WTC11 (cell line): Measurements from ENCODE around the gene TMTC1. TPM values are rescaled to one million over a fixed set of nuclear protein-coding genes. Genes with fewer than 3 reads are reported as not detected.

Experiments
- ATAC-seq: fragments of 200-7000 bp; cut with Tn5 transposase; 2 replicates; pipeline ENCODE4 v1.10.0; 2021; ENCODE audit warnings: mild to moderate bottlenecking, moderate library complexity
- CTCF ChIA-PET: fragments of 300-600 bp; sonication (Branson Sonifier 250); formaldehyde crosslinking; loops from one replicate; lab custom pipeline; 2021; ENCODE audit warnings: antibody characterized with exemption; lab: Charles Lee
- POLR2A ChIA-PET: fragments of 350-600 bp; sonication (Branson Sonifier 250); formaldehyde crosslinking; loops from one replicate; lab custom pipeline; 2021; ENCODE audit warnings: antibody characterized with exemption; lab: Charles Lee
- DNase-seq: peaks from one replicate; pipeline ENCODE4 v3.0.0; 2021; ENCODE audit warnings: low spot score
- H3K27ac Mint-ChIP-seq: 2 replicates; pipeline ENCODE4 v1.8.0; 2021; ENCODE audit warnings: mixed read lengths
- H3K27me3 Mint-ChIP-seq: 2 replicates; pipeline ENCODE4 v1.8.0; 2021; ENCODE audit warnings: low read depth, mild to moderate bottlenecking, moderate library complexity, mixed read lengths
- H3K36me3 Mint-ChIP-seq: 2 replicates; pipeline ENCODE4 v1.8.0; 2021; ENCODE audit warnings: mixed read lengths
- H3K4me1 Mint-ChIP-seq: 2 replicates; pipeline ENCODE4 v1.8.0; 2022; ENCODE audit warnings: mixed read lengths
- H3K4me3 Mint-ChIP-seq: 2 replicates; pipeline ENCODE4 v1.8.0; 2021; ENCODE audit warnings: mild to moderate bottlenecking, moderate library complexity, mixed read lengths
- H3K9me3 Mint-ChIP-seq: 2 replicates; pipeline ENCODE4 v1.8.0; 2021; ENCODE audit warnings: mixed read lengths
- EMX1 ChIP-seq: fragments of 250-450 bp; sonication (Bioruptor Pico); IDR thresholded peaks from 2 replicates; pipeline ENCODE4 v1.8.0; 2021; ENCODE audit warnings: mild to moderate bottlenecking
- IRF2 ChIP-seq: sonication (generic); formaldehyde crosslinking; IDR thresholded peaks from 2 replicates; pipeline ENCODE4 v1.8.0; 2022; ENCODE audit warnings: low read depth, missing genetic modification reagents, borderline replicate concordance
- JUN ChIP-seq: sonication (generic); formaldehyde crosslinking; IDR thresholded peaks from 2 replicates; pipeline ENCODE4 v1.8.0; 2023; ENCODE audit warnings: mild to moderate bottlenecking, missing genetic modification reagents
- NR2C2 ChIP-seq: sonication (generic); formaldehyde crosslinking; IDR thresholded peaks from 2 replicates; pipeline ENCODE4 v1.8.0; 2022; ENCODE audit warnings: mild to moderate bottlenecking, missing genetic modification reagents
- RELA ChIP-seq: sonication (generic); formaldehyde crosslinking; IDR thresholded peaks from 2 replicates; pipeline ENCODE4 v1.8.1; 2022; ENCODE audit warnings: missing genetic modification reagents, mild to moderate bottlenecking, borderline replicate concordance
- SOX15 ChIP-seq: fragments of 250-450 bp; sonication (Bioruptor Pico); IDR thresholded peaks from 2 replicates; pipeline ENCODE4 v1.9.0; 2021; ENCODE audit warnings: mild to moderate bottlenecking
- TEAD1 ChIP-seq: sonication (generic); formaldehyde crosslinking; IDR thresholded peaks from 2 replicates; pipeline ENCODE4 v1.8.0; 2022; ENCODE audit warnings: mild to moderate bottlenecking, missing genetic modification reagents
- ZNF263 ChIP-seq: sonication (generic); formaldehyde crosslinking; IDR thresholded peaks from 2 replicates; pipeline ENCODE4 v1.8.1; 2022; ENCODE audit warnings: low read depth, mild to moderate bottlenecking, moderate library complexity, missing genetic modification reagents
- ZNF396 ChIP-seq: fragments of 250-450 bp; sonication (Bioruptor Pico); IDR thresholded peaks from 2 replicates; pipeline ENCODE4 v1.8.0; 2021; ENCODE audit warnings: mild to moderate bottlenecking, moderate library complexity, borderline replicate concordance
- total RNA-seq: library from RNA; stranded (reverse); gene quantifications from 3 replicates; pipeline ENCODE4 v1.2.3, GENCODE V29; 2021
- TF ChIP-seq, protein P1 (sequence below): fragments of 250-450 bp; sonication (Bioruptor Pico); IDR thresholded peaks from 2 replicates; pipeline ENCODE4 v1.9.0; 2021; ENCODE audit warnings: mild to moderate bottlenecking
- TF ChIP-seq, protein P2 (sequence below): sonication (generic); formaldehyde crosslinking; IDR thresholded peaks from 2 replicates; pipeline ENCODE4 v1.8.1; 2023; ENCODE audit warnings: mild to moderate bottlenecking, missing genetic modification reagents, moderate library complexity
- TF ChIP-seq, protein P3 (sequence below): sonication (generic); formaldehyde crosslinking; IDR thresholded peaks from 2 replicates; pipeline ENCODE4 v1.8.1; 2023; ENCODE audit warnings: mild to moderate bottlenecking, missing genetic modification reagents, borderline replicate concordance
- TF ChIP-seq, protein P4 (sequence below): sonication (generic); formaldehyde crosslinking; IDR thresholded peaks from 2 replicates; pipeline ENCODE4 v1.8.0; 2022; ENCODE audit warnings: mild to moderate bottlenecking, missing genetic modification reagents
- TF ChIP-seq, protein P5 (sequence below): sonication (generic); formaldehyde crosslinking; IDR thresholded peaks from 2 replicates; pipeline ENCODE4 v1.8.0; 2022; ENCODE audit warnings: mild to moderate bottlenecking, missing genetic modification reagents
- TF ChIP-seq, protein P6 (sequence below): sonication (generic); formaldehyde crosslinking; IDR thresholded peaks from 2 replicates; pipeline ENCODE4 v1.8.1; 2023; ENCODE audit warnings: mild to moderate bottlenecking, missing genetic modification reagents, moderate library complexity
- TF ChIP-seq, protein P7 (sequence below): fragments of 250-450 bp; sonication (Bioruptor Pico); IDR thresholded peaks from 2 replicates; pipeline ENCODE4 v2.1.2; 2022; ENCODE audit warnings: mild to moderate bottlenecking, moderate library complexity
- TF ChIP-seq, protein P8 (sequence below): sonication (generic); formaldehyde crosslinking; IDR thresholded peaks from 2 replicates; pipeline ENCODE4 v1.8.1; 2022; ENCODE audit warnings: low read depth, mild to moderate bottlenecking, moderate library complexity, missing genetic modification reagents, borderline replicate concordance

TMTC1 gene
- total RNA-seq, 1 experiment from 2014 or later: 17.3 TPM

DNA sequence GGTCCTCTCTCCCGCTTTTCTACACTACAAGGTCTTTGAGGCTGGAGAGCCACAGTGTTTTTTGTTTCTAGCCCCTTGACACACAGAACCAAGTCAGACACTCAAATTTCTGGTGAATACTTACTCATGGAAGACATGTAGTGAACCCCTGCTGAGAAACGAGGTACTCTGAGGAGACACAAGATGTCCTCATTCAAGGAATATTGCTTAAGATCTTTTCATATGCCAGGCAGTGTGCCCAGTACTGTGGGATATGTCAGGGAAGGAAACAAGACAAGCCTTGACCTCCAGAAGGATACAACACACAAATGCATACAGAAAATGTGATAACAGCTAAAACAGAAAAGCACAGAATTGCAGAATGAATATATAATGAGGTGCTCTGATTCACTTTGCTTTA is 75.9 kb downstream of the TMTC1 start:
- Mint-ChIP-seq H3K36me3 (peaks cover 5% of the 10 kb centered on the region; the same call in 1 of the 2 replicates), H3K9me3 (no peaks in the 10 kb centered on the region), H3K4me1 (peaks cover 63% of the 10 kb centered on the region), H3K4me3 (no peak overlapping the region), H3K27ac (no peak overlapping the region), H3K27me3 (no peaks in the 10 kb centered on the region)
- ATAC-seq: no peak
- TF ChIP-seq, protein P1, sequence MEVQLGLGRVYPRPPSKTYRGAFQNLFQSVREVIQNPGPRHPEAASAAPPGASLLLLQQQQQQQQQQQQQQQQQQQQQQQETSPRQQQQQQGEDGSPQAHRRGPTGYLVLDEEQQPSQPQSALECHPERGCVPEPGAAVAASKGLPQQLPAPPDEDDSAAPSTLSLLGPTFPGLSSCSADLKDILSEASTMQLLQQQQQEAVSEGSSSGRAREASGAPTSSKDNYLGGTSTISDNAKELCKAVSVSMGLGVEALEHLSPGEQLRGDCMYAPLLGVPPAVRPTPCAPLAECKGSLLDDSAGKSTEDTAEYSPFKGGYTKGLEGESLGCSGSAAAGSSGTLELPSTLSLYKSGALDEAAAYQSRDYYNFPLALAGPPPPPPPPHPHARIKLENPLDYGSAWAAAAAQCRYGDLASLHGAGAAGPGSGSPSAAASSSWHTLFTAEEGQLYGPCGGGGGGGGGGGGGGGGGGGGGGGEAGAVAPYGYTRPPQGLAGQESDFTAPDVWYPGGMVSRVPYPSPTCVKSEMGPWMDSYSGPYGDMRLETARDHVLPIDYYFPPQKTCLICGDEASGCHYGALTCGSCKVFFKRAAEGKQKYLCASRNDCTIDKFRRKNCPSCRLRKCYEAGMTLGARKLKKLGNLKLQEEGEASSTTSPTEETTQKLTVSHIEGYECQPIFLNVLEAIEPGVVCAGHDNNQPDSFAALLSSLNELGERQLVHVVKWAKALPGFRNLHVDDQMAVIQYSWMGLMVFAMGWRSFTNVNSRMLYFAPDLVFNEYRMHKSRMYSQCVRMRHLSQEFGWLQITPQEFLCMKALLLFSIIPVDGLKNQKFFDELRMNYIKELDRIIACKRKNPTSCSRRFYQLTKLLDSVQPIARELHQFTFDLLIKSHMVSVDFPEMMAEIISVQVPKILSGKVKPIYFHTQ: no peak
- TF ChIP-seq, protein P2, sequence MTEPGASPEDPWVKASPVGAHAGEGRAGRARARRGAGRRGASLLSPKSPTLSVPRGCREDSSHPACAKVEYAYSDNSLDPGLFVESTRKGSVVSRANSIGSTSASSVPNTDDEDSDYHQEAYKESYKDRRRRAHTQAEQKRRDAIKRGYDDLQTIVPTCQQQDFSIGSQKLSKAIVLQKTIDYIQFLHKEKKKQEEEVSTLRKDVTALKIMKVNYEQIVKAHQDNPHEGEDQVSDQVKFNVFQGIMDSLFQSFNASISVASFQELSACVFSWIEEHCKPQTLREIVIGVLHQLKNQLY: no peak
- no peak for TF ChIP-seq ZNF263 (CRISPR knock-in tag)
- no peak for TF ChIP-seq SOX15 (CRISPR knock-in tag)
- no peak for TF ChIP-seq JUN (CRISPR knock-in tag)
- POLR2A ChIA-PET: no interaction called here
- no peak for DNase-seq
- CTCF ChIA-PET: no interaction called here

DNA sequence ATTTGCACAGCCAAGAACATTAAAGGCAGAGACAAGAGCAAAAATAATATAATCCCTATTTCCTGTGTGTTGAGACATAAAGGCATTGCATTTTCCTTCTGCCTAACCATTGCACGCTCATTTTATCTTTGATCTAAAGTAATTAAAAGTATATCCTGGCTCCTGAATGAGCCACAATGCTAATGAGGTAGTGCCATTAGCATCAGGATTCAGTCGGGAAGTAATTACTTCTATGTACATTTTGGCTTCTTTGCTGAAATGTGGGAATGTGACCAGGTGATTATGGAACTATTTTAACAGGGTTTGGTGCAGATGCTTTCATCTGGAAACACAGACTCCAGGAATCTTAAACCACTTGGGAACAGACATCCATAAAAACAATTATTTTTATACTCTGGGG is 77.4 kb downstream of the TMTC1 start:
- ChIA-PET POLR2A (no interaction called here), CTCF (no interaction called here)
- H3K4me1 Mint-ChIP-seq: peaks cover 60% of the 10 kb centered on the region
- no peak overlapping the region for H3K4me3 Mint-ChIP-seq
- DNase-seq (no peak), ATAC-seq (no peak)
- H3K36me3 Mint-ChIP-seq: peaks cover 5% of the 10 kb centered on the region; the same call in 1 of the 2 replicates
- H3K27me3 Mint-ChIP-seq: no peaks in the 10 kb centered on the region
- no peak overlapping the region; the same call in 1 of the 2 replicates for H3K27ac Mint-ChIP-seq
- H3K9me3 Mint-ChIP-seq: no peaks in the 10 kb centered on the region
- TF ChIP-seq IRF2 (CRISPR knock-in tag) (no peak), ZNF396 (CRISPR knock-in tag) (no peak), ZNF263 (CRISPR knock-in tag) (no peak), EMX1 (CRISPR knock-in tag) (no peak), RELA (CRISPR knock-in tag) (no peak), TEAD1 (CRISPR knock-in tag) (no peak), NR2C2 (CRISPR knock-in tag) (no peak)
- TF ChIP-seq, protein P3, sequence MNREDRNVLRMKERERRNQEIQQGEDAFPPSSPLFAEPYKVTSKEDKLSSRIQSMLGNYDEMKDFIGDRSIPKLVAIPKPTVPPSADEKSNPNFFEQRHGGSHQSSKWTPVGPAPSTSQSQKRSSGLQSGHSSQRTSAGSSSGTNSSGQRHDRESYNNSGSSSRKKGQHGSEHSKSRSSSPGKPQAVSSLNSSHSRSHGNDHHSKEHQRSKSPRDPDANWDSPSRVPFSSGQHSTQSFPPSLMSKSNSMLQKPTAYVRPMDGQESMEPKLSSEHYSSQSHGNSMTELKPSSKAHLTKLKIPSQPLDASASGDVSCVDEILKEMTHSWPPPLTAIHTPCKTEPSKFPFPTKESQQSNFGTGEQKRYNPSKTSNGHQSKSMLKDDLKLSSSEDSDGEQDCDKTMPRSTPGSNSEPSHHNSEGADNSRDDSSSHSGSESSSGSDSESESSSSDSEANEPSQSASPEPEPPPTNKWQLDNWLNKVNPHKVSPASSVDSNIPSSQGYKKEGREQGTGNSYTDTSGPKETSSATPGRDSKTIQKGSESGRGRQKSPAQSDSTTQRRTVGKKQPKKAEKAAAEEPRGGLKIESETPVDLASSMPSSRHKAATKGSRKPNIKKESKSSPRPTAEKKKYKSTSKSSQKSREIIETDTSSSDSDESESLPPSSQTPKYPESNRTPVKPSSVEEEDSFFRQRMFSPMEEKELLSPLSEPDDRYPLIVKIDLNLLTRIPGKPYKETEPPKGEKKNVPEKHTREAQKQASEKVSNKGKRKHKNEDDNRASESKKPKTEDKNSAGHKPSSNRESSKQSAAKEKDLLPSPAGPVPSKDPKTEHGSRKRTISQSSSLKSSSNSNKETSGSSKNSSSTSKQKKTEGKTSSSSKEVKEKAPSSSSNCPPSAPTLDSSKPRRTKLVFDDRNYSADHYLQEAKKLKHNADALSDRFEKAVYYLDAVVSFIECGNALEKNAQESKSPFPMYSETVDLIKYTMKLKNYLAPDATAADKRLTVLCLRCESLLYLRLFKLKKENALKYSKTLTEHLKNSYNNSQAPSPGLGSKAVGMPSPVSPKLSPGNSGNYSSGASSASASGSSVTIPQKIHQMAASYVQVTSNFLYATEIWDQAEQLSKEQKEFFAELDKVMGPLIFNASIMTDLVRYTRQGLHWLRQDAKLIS (CRISPR knock-in tag): no peak
- TF ChIP-seq, protein P4, sequence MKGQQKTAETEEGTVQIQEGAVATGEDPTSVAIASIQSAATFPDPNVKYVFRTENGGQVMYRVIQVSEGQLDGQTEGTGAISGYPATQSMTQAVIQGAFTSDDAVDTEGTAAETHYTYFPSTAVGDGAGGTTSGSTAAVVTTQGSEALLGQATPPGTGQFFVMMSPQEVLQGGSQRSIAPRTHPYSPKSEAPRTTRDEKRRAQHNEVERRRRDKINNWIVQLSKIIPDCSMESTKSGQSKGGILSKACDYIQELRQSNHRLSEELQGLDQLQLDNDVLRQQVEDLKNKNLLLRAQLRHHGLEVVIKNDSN: no peak
- TF ChIP-seq, protein P5, sequence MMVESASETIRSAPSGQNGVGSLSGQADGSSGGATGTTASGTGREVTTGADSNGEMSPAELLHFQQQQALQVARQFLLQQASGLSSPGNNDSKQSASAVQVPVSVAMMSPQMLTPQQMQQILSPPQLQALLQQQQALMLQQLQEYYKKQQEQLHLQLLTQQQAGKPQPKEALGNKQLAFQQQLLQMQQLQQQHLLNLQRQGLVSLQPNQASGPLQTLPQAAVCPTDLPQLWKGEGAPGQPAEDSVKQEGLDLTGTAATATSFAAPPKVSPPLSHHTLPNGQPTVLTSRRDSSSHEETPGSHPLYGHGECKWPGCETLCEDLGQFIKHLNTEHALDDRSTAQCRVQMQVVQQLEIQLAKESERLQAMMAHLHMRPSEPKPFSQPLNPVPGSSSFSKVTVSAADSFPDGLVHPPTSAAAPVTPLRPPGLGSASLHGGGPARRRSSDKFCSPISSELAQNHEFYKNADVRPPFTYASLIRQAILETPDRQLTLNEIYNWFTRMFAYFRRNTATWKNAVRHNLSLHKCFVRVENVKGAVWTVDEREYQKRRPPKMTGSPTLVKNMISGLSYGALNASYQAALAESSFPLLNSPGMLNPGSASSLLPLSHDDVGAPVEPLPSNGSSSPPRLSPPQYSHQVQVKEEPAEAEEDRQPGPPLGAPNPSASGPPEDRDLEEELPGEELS (CRISPR knock-in tag): no peak
- TF ChIP-seq, protein P6, sequence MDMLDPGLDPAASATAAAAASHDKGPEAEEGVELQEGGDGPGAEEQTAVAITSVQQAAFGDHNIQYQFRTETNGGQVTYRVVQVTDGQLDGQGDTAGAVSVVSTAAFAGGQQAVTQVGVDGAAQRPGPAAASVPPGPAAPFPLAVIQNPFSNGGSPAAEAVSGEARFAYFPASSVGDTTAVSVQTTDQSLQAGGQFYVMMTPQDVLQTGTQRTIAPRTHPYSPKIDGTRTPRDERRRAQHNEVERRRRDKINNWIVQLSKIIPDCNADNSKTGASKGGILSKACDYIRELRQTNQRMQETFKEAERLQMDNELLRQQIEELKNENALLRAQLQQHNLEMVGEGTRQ (CRISPR knock-in tag): no peak
- TF ChIP-seq, protein P7, sequence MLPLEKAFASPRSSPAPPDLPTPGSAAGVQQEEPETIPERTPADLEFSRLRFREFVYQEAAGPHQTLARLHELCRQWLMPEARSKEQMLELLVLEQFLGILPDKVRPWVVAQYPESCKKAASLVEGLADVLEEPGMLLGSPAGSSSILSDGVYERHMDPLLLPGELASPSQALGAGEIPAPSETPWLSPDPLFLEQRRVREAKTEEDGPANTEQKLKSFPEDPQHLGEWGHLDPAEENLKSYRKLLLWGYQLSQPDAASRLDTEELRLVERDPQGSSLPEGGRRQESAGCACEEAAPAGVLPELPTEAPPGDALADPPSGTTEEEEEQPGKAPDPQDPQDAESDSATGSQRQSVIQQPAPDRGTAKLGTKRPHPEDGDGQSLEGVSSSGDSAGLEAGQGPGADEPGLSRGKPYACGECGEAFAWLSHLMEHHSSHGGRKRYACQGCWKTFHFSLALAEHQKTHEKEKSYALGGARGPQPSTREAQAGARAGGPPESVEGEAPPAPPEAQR (CRISPR knock-in tag): no peak
- TF ChIP-seq, protein P8, sequence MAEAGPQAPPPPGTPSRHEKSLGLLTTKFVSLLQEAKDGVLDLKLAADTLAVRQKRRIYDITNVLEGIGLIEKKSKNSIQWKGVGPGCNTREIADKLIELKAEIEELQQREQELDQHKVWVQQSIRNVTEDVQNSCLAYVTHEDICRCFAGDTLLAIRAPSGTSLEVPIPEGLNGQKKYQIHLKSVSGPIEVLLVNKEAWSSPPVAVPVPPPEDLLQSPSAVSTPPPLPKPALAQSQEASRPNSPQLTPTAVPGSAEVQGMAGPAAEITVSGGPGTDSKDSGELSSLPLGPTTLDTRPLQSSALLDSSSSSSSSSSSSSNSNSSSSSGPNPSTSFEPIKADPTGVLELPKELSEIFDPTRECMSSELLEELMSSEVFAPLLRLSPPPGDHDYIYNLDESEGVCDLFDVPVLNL: no peak
